Amniotic stem cell (primary cell): ENCODE results near the gene GJC3.
"Not testable (repeated sequence)": the region's sequence is repeated elsewhere in the genome, so short reads cannot be mapped to it uniquely, and the experiment has no call there.

Experiments
- DNase-seq: peaks from one replicate; lab custom pipeline; 2025; lab: John Stamatoyannopoulos, UW

The GJC3 gene, protein sequence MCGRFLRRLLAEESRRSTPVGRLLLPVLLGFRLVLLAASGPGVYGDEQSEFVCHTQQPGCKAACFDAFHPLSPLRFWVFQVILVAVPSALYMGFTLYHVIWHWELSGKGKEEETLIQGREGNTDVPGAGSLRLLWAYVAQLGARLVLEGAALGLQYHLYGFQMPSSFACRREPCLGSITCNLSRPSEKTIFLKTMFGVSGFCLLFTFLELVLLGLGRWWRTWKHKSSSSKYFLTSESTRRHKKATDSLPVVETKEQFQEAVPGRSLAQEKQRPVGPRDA

GRCh38 chr7:99928994-99929729 is at the start of gene GJC3:
GJC3 (minus strand) TSS chr7:99929620; CDS start chr7:99929620, 0 bp downstream.
- no peak for DNase-seq

DNA sequence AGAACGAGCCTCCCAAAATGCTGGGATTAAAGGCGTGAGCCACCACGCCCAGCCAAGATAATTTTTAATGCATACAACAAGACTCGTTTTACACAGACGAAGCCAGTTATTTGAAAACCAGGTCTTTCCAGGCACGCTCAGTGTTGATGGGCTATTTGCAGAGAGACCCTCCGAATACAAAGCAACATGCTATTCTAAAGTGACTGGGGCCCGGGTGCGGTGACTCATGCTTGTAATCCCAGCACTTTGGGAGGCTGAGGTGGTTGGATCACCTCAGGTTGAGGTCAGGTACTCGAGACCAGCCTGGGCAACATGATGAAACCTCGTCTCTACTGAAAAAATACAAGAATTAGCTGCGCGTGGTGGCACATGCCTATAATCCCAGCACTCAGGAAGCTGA is 47.2 kb upstream of the GJC3 start:
- no peak for DNase-seq

GRCh38 chr7:99975782-99976521 is 46.5 kb upstream of the GJC3 start, which contains the start of gene AZGP1:
AZGP1 (minus strand) TSS chr7:99976031; CDS start chr7:99976020, 11 bp downstream.
- DNase-seq: no peak

DNA sequence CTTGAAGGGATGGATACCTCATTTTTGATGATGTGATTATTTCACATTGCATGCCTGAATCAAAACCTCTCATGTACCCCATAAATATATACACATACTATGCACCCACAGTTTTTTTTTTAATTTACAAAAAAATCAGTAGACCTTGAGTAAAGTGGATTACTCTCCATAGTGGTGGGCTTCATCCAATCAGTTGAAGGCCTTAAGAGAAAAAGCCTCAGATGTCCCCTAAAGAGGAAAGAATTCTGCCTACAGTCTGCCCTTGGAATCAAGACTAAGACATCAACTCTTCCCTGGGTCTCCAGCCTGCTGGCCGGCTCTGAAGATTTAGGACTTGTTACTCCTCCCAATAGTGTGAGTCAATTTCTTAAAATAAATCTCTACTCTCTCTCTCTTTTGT is 45.3 kb upstream of the GJC3 start:
- no peak for DNase-seq

DNA sequence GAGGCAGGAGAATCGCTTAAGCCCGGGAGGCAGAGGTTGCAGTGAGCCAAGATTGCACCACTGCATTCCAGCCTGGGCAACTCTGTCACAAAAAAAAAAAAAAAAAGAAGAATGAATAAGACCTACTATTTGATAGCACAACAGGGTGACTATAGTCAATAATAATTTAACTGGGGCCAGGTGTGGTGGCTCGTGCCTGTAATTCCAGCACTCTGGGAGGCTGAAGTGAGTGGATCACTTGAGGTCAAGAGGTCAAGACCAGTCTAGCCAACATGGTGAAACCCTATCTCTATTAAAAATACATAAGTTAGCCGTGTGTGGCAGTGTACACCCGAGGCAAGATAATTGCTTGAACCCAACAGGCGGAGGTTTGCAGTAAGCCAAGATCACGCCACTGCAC is 44.4 kb upstream of the GJC3 start:
- DNase-seq: not testable (repeated sequence)

DNA sequence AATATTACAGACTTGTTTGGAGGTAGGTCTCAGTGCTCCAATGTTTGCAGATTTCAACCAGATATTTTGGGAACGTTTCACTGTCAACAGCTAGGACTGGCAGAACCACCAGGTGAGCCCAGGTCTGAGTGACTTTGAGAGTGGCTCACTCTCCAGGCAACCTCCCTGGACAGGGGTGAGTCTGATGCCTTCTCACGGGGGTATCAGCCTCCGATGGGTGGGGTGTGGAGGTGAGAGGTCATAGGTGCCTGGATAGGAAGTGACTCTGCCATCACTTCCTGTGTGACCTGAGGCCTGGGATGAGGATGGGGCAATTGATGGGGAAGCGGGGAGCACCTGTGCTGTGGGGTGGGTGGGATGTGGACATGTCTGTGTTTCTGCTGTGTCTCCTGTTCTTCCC is 41.8 kb upstream of the GJC3 start:
- DNase-seq: no peak

DNA sequence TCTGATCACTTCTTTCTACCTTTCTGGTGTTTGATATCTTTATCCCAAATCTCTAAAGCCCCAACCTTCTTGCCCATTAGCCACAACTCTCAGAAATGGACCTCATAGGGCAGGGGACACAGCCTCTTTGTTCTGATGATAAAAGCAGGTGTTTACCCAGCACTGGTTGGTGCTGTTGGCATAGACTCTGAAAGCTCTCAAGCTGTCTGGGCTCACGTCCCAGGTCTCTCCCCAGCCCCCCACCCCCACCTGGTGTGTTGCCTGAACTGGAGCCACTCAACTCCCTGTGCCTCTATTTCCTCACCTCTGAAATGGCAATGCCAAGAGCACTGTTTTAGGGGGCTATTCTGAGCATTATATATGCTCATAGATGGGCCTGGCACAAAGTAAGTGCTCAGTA is 40.4 kb upstream of the GJC3 start:
- DNase-seq: not testable (repeated sequence)

DNA sequence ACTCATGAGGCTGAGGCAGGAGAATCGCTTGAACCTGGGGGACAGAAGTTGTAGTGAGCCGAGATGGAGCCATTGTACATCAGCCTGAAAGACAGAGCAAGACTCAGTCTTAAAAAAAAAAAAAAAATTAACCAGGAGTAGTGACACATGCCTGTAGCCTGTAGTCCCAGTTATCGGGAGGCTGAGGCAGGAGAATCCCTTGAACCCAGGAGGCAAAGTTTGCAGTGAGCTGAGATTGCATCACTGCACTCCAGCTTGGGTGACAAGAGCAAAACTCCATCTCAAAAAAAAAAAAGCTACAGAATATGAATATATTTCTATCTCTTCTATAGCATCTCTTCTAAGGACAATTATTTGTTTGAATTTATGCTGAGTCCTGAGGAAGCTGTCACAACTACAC is 39.9 kb upstream of the GJC3 start:
- DNase-seq: no peak

- DNase-seq: no peak
These were observed 29.3 kb upstream of the GJC3 start for GRCh38 chr7:99958564-99959227.

GRCh38 chr7:99955247-99955646 is 25.8 kb upstream of the GJC3 start:
- no peak for DNase-seq

DNA sequence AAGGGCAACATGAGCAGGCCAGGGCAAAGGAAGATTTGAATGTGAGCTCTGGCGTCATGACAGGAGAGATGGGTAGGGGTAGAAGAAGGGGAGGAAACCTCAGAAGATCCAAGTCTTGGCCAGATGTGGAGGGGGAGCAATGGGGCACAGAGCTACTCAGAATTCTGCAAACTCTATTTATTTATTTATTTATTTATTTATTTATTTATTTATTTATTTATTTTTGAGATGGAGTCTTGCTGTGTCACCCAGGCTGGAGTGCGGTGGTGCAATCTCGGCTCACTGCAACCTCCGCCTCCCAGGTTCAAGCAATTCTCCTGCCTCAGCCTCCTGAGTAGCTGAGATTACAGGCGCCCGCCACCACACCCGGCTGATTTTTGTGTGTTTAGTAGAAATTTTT is 25.2 kb upstream of the GJC3 start:
- not testable (repeated sequence) for DNase-seq

DNA sequence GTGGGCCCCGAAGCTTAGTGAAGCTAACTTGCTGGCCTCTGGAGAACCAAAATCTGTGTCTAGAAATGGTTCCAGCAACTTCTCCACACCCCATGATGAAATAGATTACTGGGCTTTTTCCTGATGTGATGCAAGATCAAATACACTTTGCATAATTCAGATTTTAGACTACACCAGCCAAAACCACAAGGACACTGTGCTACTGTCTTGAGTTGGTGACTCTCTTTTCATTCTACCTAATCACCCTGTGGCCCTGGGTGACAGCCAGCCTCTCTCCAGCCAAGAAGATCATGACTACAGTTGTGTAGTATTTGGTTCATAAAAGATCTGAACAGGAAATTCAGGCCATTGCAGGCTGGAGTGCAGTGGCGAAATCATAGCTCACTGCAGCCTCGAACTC is 24.2 kb upstream of the GJC3 start:
- no peak for DNase-seq

DNA sequence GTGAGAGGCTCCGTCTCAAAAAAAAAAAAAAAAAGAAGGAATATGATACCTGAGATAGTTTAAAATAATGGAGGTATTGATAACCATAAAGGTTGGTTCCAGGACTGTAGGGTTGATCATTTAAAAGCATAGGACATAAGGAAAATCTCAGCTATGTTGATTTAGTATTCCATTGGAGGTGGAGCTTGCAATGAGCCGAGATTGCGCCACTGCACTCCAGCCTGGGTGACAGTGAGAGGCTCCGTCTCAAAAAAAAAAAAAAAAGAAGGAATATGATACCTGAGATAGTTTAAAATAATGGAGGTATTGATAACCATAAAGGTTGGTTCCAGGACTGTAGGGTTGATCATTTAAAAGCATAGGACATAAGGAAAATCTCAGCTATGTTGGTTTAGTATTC is 23.2 kb upstream of the GJC3 start:
- not testable (repeated sequence) for DNase-seq

DNA sequence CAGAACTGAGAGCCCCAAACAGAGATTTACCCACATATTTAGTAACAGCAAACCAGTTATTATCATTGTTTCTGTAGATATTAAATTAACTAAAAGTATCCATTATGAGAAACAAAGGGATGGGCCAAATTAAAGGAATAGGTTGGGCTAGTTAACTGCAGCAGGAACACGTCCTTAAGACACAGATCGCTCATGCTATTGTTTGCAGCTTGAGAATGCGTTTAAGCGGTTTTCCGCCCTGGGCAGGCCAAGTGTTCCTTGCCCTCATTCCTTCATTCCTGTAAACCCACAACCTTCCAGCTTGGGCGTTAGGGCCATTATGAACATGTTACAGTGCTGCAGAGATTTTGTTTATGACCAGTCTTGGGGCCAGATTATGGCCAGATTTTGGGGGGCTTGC is 21.4 kb upstream of the GJC3 start:
- DNase-seq: not testable (repeated sequence)

- no peak for DNase-seq
These were observed 20.3 kb upstream of the GJC3 start for GRCh38 chr7:99949645-99950228.

- DNase-seq: no peak
These were observed 18.2 kb upstream of the GJC3 start for GRCh38 chr7:99947608-99948007.

DNA sequence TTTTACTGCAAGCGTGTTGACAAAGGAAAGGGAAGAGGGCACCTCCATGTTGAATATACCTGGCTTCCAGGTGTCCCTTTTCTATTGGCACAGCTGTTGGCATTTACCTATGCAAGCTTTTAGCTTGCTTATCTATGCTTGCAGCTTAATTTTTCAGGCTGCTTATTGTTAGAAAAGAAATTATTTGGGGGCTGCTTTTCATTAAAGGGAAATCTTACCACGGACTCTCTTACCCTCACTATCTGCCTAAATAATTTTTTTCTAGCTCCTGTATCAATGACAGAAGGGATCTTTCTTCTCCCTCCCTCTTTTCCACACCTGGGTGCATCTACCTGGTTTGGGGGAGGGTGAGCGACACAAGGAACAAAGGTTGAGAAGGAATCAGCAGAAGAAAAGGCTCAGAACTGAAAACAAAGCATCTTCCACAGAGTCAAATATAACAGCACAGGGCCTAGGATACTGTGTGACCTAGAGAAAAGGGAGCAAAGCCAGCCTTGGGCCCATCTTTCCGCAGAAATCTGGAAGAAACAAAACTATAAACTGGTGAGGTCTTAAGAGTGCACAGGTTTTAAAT is 15.2 kb upstream of the GJC3 start:
- DNase-seq: no peak

DNA sequence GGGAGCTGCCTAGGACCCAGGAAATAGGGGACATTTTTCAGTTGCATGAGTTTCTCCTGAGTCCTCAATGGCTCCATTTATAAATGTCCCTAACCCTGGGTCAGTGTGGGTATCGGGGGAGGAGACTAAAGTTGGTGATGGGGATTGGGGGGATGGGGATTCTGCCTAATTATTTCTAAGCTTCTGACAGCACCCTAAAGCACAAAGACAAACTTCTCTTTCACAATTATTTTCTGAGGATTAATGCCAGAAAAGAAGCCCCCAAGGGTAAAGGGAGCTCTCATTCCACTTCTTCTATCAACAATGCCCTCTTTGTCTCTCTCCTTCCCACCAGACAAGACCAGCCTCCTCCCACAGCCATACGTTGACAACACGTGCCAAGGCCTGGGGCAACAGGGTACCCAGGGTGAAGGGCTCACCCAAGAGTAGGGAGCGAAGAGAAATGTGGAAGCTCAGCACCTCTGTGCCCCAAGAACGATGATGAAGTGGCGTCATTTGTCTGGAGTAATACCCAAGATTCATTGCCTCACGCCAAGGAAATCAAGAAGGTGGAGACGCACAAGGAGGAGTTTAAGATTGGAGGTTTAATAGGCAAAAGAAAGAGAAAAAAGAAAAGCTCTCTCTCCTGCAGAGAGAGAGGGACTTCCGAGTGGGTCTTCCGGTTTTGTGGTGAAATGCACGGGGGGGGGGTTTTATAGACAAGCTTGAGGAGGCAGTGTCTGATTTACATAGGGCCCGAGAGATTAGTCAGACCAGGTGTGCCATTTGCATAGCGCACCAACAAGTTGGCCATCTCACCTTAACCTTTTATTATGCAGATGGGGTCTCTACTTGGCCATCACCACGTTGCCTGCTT is 14.4 kb upstream of the GJC3 start:
- no peak for DNase-seq

- DNase-seq: no peak
These were observed 8.9 kb upstream of the GJC3 start for GRCh38 chr7:99938296-99938695.

DNA sequence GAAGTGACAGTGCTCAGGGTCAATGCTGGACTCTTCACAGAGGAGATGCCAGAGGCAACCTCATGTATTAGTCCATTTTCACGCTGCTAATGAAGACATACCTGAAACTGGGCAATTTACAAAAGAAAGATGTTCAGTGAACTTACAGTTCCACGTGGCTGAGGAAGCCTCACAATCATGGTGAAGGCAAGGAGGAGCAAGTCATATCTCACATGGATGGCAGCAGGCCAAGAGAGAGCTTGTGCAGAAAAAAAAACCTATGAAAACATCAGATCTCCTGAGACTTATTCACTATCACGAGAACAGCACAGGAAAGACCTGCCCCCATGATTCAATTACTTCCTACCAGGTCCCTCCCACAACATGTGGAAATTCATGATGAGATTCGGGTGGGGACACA is 5.6 kb upstream of the GJC3 start:
- not testable (repeated sequence) for DNase-seq

DNA sequence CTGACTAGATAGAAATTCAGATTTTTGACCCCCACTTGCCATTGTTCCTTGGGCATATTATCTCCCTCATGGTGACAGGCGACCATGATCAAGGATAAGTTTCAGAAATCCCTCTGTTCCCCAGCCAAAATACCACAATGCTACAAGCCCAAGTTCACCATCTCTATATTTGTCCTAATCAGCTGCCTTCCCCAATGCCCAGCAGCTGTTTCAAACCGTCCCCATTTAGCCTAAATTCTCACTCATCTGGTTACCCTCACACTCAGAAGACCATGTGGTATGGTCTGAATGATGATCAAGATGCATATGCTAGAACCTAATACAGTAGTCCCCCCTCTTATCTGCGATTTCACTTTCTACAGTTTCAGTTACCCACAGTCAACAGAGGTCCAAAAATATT is 956 bp upstream of the GJC3 start:
- DNase-seq: no peak
